ENCODE data around the gene FUT8.

Gene FUT8

GRCh38 chr14:65783101-65783500 is 370.6 kb downstream of the FUT8 start:
- DNase-seq, result no peak

DNA sequence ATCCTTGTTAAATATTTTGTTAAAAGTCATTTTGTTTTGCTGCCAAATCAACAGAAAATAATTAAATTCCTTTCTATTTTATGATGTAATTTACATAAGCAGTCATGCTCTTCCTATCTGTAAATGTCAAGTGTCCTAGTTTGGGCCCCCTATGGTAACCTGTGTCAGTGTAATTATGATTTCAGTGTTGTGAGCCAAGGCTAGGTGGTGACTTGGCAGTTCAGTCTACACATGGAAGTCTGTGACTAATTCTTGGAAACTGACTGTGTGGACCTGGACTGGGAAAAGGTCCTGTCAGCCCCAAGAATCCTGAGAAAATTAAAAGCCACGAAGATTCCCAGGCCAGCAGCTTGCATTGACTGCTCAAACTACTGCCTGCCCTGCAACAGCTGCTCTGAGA is 371.0 kb downstream of the FUT8 start:
- DNase-seq, result no peak

DNA sequence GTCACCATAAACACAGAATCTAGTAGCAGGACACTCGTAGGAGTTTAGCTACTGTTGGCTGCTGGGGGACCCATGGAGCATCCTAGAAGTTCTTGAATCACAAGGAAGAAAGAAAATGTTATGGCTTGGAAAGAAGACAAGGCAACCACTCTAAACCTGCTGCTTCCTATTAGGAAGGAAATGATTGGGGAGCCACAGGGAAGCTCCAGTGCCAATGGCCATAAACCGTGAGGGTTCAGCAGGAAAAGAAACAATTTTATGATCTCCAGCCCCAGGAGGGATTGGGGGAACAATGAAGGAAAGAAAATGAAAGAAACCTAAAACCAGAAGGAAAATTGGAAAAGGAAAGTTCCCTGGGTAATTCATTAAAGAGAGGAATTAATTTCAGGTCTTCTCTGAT is 372.0 kb downstream of the FUT8 start:
- DNase-seq, result no peak

DNA sequence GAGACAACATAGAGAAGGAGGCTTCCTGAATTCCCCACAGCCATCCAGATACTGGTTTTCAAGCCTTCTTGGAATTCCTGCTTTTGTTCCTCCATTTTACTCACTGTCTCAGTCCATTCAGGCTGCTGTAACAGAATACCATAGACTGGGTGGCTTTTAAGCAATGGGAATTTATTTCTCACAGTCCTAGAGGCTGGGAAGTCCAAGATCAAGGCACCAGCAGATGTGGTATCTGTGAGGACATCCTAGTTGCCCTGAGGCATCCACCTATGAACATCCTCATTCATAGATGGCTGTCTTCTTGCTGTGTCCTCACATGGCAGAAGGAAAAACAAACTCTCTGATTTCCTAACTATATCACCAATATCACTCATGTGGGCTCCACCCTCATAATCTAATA is 374.9 kb downstream of the FUT8 start:
- no peak for DNase-seq

- DNase-seq, result no peak
Observed at GRCh38 chr14:65788876-65789275, 376.3 kb downstream of the FUT8 start.

DNA sequence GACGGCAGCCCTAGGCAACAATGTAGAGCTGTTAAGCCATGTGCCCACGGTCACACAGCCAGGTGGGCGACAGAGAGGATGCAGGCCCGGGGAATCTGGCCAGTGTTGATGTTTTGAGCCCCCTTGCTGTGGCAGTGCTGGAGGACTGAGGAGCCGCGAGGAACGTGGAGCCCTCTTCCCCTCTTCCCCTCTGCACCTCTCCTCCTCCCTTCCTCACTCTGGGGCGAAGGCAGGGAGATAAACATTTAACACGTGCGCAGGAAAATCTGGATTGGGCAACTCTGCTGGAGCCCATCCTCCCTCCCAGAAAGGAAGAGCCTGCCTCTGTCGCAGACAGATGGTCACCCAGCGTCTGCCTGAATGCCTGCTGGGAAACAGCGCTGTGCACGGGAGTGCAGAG is 376.8 kb downstream of the FUT8 start:
- DNase-seq, result peak; percentile 29

- DNase-seq, result no peak
Observed at GRCh38 chr14:65790172-65790815, 377.8 kb downstream of the FUT8 start.

GRCh38 chr14:65791191-65791981 is 378.9 kb downstream of the FUT8 start:
- DNase-seq, result no peak

- no peak for DNase-seq
Observed at GRCh38 chr14:65792208-65792905, 379.8 kb downstream of the FUT8 start.
